H1 (cell line): ENCODE data around the gene SASH3. TPM values are rescaled to one million over a fixed set of nuclear protein-coding genes. Genes with fewer than 3 reads are reported as not detected.

Experiments
- CTCF ChIA-PET: fragments of 300-600 bp; sonication (Branson Sonifier 250); formaldehyde crosslinking; loops from one replicate; lab custom pipeline; 2021; ENCODE audit not compliant: partially characterized antibody; lab: Charles Lee
- POLR2A ChIA-PET: fragments of 300-600 bp; sonication (Branson Sonifier 250); formaldehyde crosslinking; loops from one replicate; lab custom pipeline; 2021; ENCODE audit warnings: inconsistent platforms; ENCODE audit not compliant: partially characterized antibody; lab: Charles Lee
- DNase-seq, 2 experiments: peaks; one replicate each; pipeline versions ENCODE4 v3.0.0 to v3.0.0-alpha.2; 2010 to 2022; ENCODE audit warnings: low spot score in 2 of 2, low read depth in 1 of 2, mixed read lengths in 1 of 2
- FAIRE-seq: peaks from 2 replicates; lab custom pipeline; 2011; peaks lifted over from hg19 to GRCh38; lab: Jason Lieb, UNC
- H2AFZ ChIP-seq: 2 replicates; pipeline ENCODE4 v1.8.1; 2012; ENCODE audit warnings: low read length, inconsistent platforms
- H2AK5ac ChIP-seq: 2 replicates; pipeline ENCODE4 v1.6.1; 2013; ENCODE audit warnings: low read depth, low read length
- H2BK120ac ChIP-seq: replicated peaks from 2 replicates; pipeline ENCODE3; 2013; ENCODE audit warnings: low read depth, low read length, inconsistent platforms
- H2BK12ac ChIP-seq: 2 replicates; pipeline ENCODE4 v1.6.1; 2013; ENCODE audit warnings: low read depth, low read length
- H2BK15ac ChIP-seq: 2 replicates; pipeline ENCODE4 v1.6.1; 2013; ENCODE audit warnings: low read length
- H2BK20ac ChIP-seq: 2 replicates; pipeline ENCODE4 v1.6.1; 2013; ENCODE audit warnings: low read length
- H2BK5ac ChIP-seq: 2 replicates; pipeline ENCODE4 v1.6.1; 2013; ENCODE audit warnings: low read depth, low read length
- H3K14ac ChIP-seq: 2 replicates; pipeline ENCODE4 v1.6.1; 2013; ENCODE audit warnings: inconsistent platforms; ENCODE audit not compliant: insufficient read length
- H3K18ac ChIP-seq: 2 replicates; pipeline ENCODE4 v1.6.1; 2013; ENCODE audit warnings: low read length; ENCODE audit errors: extremely low read depth
- H3K23ac ChIP-seq: 2 replicates; pipeline ENCODE4 v1.6.1; 2013; ENCODE audit warnings: inconsistent platforms; ENCODE audit not compliant: insufficient read length
- H3K23me2 ChIP-seq: 2 replicates; pipeline ENCODE4 v1.6.1; 2013; ENCODE audit warnings: low read depth, low read length
- H3K27ac ChIP-seq: 2 replicates; pipeline ENCODE4 v1.6.1; 2011; ENCODE audit warnings: low read depth, low read length, inconsistent platforms
- H3K27me3 ChIP-seq, 4 experiments: replicated peaks in 1 of 4; 1 replicate in 1 of 4; 2 replicates in 3 of 4; pipeline versions ENCODE4 v1.6.1 to v1.8.1; 2011 to 2013; ENCODE audit warnings: low read length in 3 of 4, mild to moderate bottlenecking in 3 of 4, inconsistent platforms in 2 of 4, mixed read lengths in 2 of 4, moderate library complexity in 1 of 4; ENCODE audit not compliant: control insufficient read depth in 3 of 4, insufficient read depth in 3 of 4; ENCODE audit errors: extremely low read depth in 1 of 4
- H3K36me3 ChIP-seq, 4 experiments: 2 replicates each; pipeline versions ENCODE4 v1.6.1 to v1.8.1; 2011 to 2013; ENCODE audit warnings: mild to moderate bottlenecking in 4 of 4, low read length in 3 of 4, moderate library complexity in 2 of 4, control low read depth in 1 of 4, inconsistent platforms in 1 of 4; ENCODE audit not compliant: insufficient read depth in 4 of 4, control insufficient read depth in 2 of 4
- H3K4ac ChIP-seq: replicated peaks from 2 replicates; pipeline ENCODE3; 2013; ENCODE audit warnings: low read length, low read depth, mixed read lengths, inconsistent platforms; ENCODE audit not compliant: insufficient read length
- H3K4me1 ChIP-seq, 4 experiments: replicated peaks in 1 of 4; 1 replicate in 1 of 4; 2 replicates in 3 of 4; pipeline versions ENCODE4 v1.6.1 to v1.8.1; 2011 to 2013; ENCODE audit warnings: low read length in 3 of 4, inconsistent platforms in 2 of 4, mixed read lengths in 1 of 4; ENCODE audit not compliant: insufficient read depth in 4 of 4, control insufficient read depth in 3 of 4
- H3K4me2 ChIP-seq, 2 experiments: 2 replicates each; pipeline versions ENCODE4 v1.6.1 to v1.8.1; 2011 to 2013; ENCODE audit warnings: low read depth in 2 of 2, low read length in 2 of 2, control low read depth in 1 of 2, inconsistent platforms in 1 of 2, mild to moderate bottlenecking in 1 of 2; ENCODE audit not compliant: insufficient read depth in 1 of 2
- H3K4me3 ChIP-seq, 4 experiments: fragments of 200-600, 300-600 bp in 1 of 4; sonication (generic), shearing (Covaris generic), sonication (Bioruptor Twin) in 1 of 4; 2 replicates each; pipeline versions ENCODE4 v1.5.1 to v1.8.1; 2011 to 2016; ENCODE audit warnings: low read length in 4 of 4, low read depth in 3 of 4, control low read depth in 2 of 4, inconsistent platforms in 2 of 4, mild to moderate bottlenecking in 2 of 4, mixed read lengths in 1 of 4, moderate library complexity in 1 of 4; ENCODE audit not compliant: insufficient read depth in 2 of 4; ENCODE audit errors: extremely low read depth in 1 of 4
- H3K56ac ChIP-seq: replicated peaks from 2 replicates; pipeline ENCODE3; 2013; ENCODE audit warnings: low read depth, mild to moderate bottlenecking, mixed read lengths, low read length, inconsistent platforms; ENCODE audit not compliant: insufficient read length
- H3K79me1 ChIP-seq: 2 replicates; pipeline ENCODE4 v1.6.1; 2013; ENCODE audit warnings: low read depth, low read length, control low read depth
- H3K79me2 ChIP-seq, 2 experiments: 2 replicates each; pipeline versions ENCODE4 v1.6.1 to v1.8.1; 2012 to 2013; ENCODE audit warnings: low read length in 2 of 2, mild to moderate bottlenecking in 2 of 2, inconsistent platforms in 1 of 2; ENCODE audit not compliant: insufficient read depth in 2 of 2, control insufficient read depth in 1 of 2
- H3K9ac ChIP-seq, 4 experiments: replicated peaks in 1 of 4; 1 replicate in 1 of 4; 2 replicates in 3 of 4; pipeline versions ENCODE4 v1.6.1 to v1.8.1; 2011 to 2013; ENCODE audit warnings: low read depth in 3 of 4, low read length in 3 of 4, control low read depth in 2 of 4, mild to moderate bottlenecking in 2 of 4, moderate library complexity in 2 of 4, inconsistent platforms in 1 of 4; ENCODE audit errors: extremely low read depth in 1 of 4
- H3K9me3 ChIP-seq, 2 experiments: 2 replicates each; pipeline versions ENCODE4 v1.6.1 to v1.8.1; 2012 to 2013; ENCODE audit warnings: mild to moderate bottlenecking in 2 of 2, moderate library complexity in 2 of 2, control low read depth in 1 of 2, inconsistent platforms in 1 of 2, low read depth in 1 of 2, low read length in 1 of 2, mixed read lengths in 1 of 2; ENCODE audit not compliant: insufficient read depth in 2 of 2
- H4K20me1 ChIP-seq, 2 experiments: replicated peaks in 1 of 2; 2 replicates each; pipeline versions ENCODE3 to v1.8.1; 2011 to 2013; ENCODE audit warnings: inconsistent platforms in 2 of 2, low read length in 2 of 2, mild to moderate bottlenecking in 1 of 2; ENCODE audit not compliant: insufficient read depth in 2 of 2, control insufficient read depth in 1 of 2
- H4K5ac ChIP-seq: 2 replicates; pipeline ENCODE4 v1.6.1; 2013; ENCODE audit warnings: low read length, low read depth, mixed read lengths, inconsistent platforms; ENCODE audit not compliant: insufficient read length
- H4K8ac ChIP-seq: 2 replicates; pipeline ENCODE4 v1.8.0; 2013; ENCODE audit warnings: mild to moderate bottlenecking, moderate library complexity, low read length, inconsistent platforms; ENCODE audit not compliant: insufficient read depth; ENCODE audit errors: extremely low read depth
- H4K91ac ChIP-seq: replicated peaks from 2 replicates; pipeline ENCODE3; 2013; ENCODE audit warnings: low read length, mixed read lengths, inconsistent platforms; ENCODE audit not compliant: insufficient read length
- RAD21 ChIP-seq, 2 experiments: IDR thresholded peaks in 1 of 2; conservative IDR thresholded peaks in 1 of 2; 2 replicates each; pipeline ENCODE4 v1.6.1; 2011; ENCODE audit warnings: low read depth in 2 of 2, low read length in 2 of 2, improper control_type of control experiment in 1 of 2, inconsistent platforms in 1 of 2, mild to moderate bottlenecking in 1 of 2, moderate library complexity in 1 of 2
- WGBS, 2 experiments: shearing (Covaris generic) in 1 of 2; methylation state at CpG; one replicate each; pipeline versions ENCODE4 v1.1.6 to v1.1.7; 2013 to 2015; ENCODE audit warnings: low lambda C conversion rate in 2 of 2, mixed read lengths in 2 of 2, inconsistent platforms in 1 of 2, low coverage in 1 of 2, missing lambda C conversion rate in 1 of 2; ENCODE audit not compliant: insufficient replicate concordance in 2 of 2, insufficient coverage in 1 of 2, insufficient read length in 1 of 2; ENCODE audit errors: extremely low coverage in 1 of 2, missing lambda C conversion rate in 1 of 2; 5-methylcytosine and 5-hydroxymethylcytosine counted together
- polyA plus RNA-seq, 7 experiments: library from polyadenylated mRNA; depleted of rRNA in 3 of 7; stranded (reverse) in 5 of 7; unstranded in 2 of 7; fragments of >200 nt in 5 of 7; fragments of 200-250 nt in 2 of 7; gene quantifications; 1 replicate in 5 of 7; 2 replicates in 1 of 7; 4 replicates in 1 of 7; pipeline versions ENCODE4 v1.2.1 to v1.2.3, GENCODE V29; 2011 to 2013; ENCODE audit warnings: missing spikeins in 2 of 7, mixed read lengths in 2 of 7
- total RNA-seq: library from RNA; stranded (reverse); fragmentation: NEBNext Ultra II Directional; extraction: Animal tissue kit (Norgen Biotek cat#: 25700); gene quantifications from 2 replicates; pipeline ENCODE4 v1.2.1, GENCODE V29; 2021

SASH3 gene
- total and polyA plus RNA-seq, 2 of the 8 experiments (the other 6 are each of a cell fraction or from before 2014, with no cell fraction given), result not detected

DNA sequence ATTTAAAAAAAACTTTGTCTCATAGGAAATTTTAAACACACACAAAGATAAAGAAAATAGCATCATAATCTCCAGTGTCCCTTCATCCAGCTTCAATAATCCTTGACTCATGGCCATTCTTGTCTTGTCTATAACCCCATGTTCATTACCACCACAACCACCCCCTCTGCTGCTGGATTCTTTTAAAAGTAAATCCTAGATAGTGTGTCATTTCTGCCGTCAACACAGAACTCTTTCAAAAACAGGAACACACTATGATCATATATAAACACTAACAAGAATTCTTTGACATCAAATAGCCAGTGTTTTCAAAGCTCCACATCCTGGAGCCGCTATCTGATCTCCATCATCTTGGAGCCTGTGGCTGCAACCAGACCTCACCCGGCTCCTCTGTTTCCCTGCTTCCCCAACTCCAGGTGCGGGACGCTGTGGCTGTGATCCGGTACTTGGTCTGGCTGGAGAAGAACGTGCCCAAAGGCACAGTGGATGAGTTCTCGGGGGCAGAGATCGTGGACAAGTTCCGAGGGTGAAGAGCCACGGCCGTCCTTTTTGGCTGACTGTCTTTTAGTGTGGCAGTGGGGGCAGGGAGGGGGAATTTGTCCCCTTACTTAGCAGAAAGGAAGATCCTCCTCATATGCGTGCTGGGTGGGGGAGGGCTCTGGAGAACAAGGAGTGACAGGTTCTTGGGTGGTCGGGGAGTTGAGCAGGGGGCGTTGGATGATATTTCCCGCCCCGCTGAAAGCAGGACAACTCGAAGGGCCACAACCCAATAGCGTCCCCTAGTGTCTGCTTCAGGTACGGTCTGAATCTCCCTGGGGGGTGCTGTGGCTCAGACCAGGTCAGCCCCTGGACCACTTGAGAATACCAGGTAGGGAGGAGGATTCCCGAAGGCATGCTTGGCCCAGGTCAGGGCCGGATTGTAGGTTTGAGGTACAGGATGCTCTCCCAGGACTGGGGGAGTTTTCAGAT is 25.4 kb upstream of the SASH3 start:
- Histone ChIP-seq H2BK120ac (no peak overlapping the region), H3K56ac (no peak overlapping the region)
- FAIRE-seq, result no peak
- peak; percentile 81 for TF ChIP-seq RAD21 (IDR thresholded peaks at IDR 0.05 in 1 of 2, conservative IDR thresholded peaks at IDR 0.05 in 1 of 2; ENCODE audit: low read depth in 2 of 2, low read length in 2 of 2)

More for the DNA sequence above, 25.4 kb upstream of the SASH3 start:
- no peak overlapping the region for H3K4ac ChIP-seq
- H3K9ac ChIP-seq, result no peak overlapping the region
- no peak overlapping the region for H2AK5ac ChIP-seq
- ChIA-PET POLR2A (interaction anchor here (1.0 kb wide), 1 partner anchor 117 kb away, joined by 4 read pairs; no protein-coding TSS in a partner anchor), CTCF (interaction anchor here (0.6 to 5.7 kb wide), 32 partner anchors 8 to 153 kb away, joined by 3 to 48 read pairs (median 4); no protein-coding TSS in a partner anchor)
- no peak overlapping the region for H2BK20ac ChIP-seq
- H3K18ac ChIP-seq, result no peak overlapping the region
- no peak overlapping the region for H3K27ac ChIP-seq
- no peaks in the 10 kb centered on the region for H3K79me2 ChIP-seq
- H4K20me1 ChIP-seq, result no peaks in the 10 kb centered on the region
- no peak overlapping the region for H3K4me3 ChIP-seq
- no peaks in the 10 kb centered on the region for H3K27me3 ChIP-seq
- H3K36me3 ChIP-seq, result no peaks in the 10 kb centered on the region
- no peaks in the 10 kb centered on the region for H3K79me1 ChIP-seq
- peak overlapping the region; percentile 51; the same call in 1 of the 2 replicates for H2AFZ ChIP-seq
- H3K14ac ChIP-seq, result no peak overlapping the region
- no peak overlapping the region for H3K23ac ChIP-seq
- H3K23me2 ChIP-seq, result no peaks in the 10 kb centered on the region
- peak overlapping the region in 1 of 2 experiments; percentile 13; a peak in 1 of 4 replicates for H3K4me2 ChIP-seq
- H3K9me3 ChIP-seq, result no peaks in the 10 kb centered on the region
- DNase-seq, result peak in 1 of 2 experiments; percentile 81
- no peaks in the 10 kb centered on the region for H3K4me1 ChIP-seq
- H2BK12ac ChIP-seq, result no peak overlapping the region
- no peak overlapping the region for H4K5ac ChIP-seq
- no peak overlapping the region for H4K91ac ChIP-seq
- H2BK5ac ChIP-seq, result no peak overlapping the region
- no peak overlapping the region for H2BK15ac ChIP-seq
- WGBS, 2 experiments, result 63% methylated on average over 20 of the region's 22 CpGs; no CpG with 5 or more reads in 1 of the 2 experiments
- no peak overlapping the region; the same call in 1 of the 2 replicates for H4K8ac ChIP-seq
